ENCODE measurements around the gene KDM4D. TPM values are rescaled to one million over a fixed set of nuclear protein-coding genes. Genes with fewer than 3 reads are reported as not detected.

KDM4D gene
- total RNA-seq, 2 donors from 2014 or later, result 1.7 to 3.1 TPM

DNA sequence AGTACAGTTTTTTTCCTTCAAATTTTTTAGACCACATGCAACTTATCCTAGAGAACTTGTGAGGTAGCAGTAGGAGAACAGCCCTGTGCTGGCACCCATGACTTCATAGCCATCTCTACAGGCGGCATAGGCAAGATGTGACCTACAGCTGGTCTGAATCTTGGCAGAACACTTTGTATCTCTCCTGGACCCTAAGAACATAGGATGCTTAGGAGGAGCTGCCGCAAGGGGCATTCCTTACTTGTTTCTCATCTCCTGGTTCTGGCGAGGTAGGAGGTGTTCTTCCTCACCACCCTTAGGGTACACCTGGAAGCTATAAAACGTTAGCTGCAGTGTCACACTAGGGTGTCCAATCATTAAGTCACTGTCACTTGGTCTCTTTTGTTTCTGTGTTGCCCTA lies 16.5 kb upstream of the KDM4D start:
- no peaks in the 10 kb centered on the region for H3K9me3 Mint-ChIP-seq
- no peak overlapping the region for H3K4me3 Mint-ChIP-seq
- Histone ChIP-seq H3K9me3 (ENCODE audit: control insufficient read depth, low read length) (no peaks in the 10 kb centered on the region), H3K4me1 (ENCODE audit: control insufficient read depth, insufficient read depth, low read length) (no peaks in the 10 kb centered on the region), H3K27ac (ENCODE audit: low read depth, low read length) (no peak overlapping the region), H3K27me3 (ENCODE audit: control insufficient read depth, insufficient read depth, low read length, poor library complexity, severe bottlenecking) (no peaks in the 10 kb centered on the region), H3K9ac (ENCODE audit: extremely low read depth, low read length, poor library complexity, severe bottlenecking) (no peak overlapping the region), H3K36me3 (ENCODE audit: control insufficient read depth, insufficient read depth, low read length) (peaks cover 13% of the 10 kb centered on the region), H3K4me3 (ENCODE audit: low read length) (no peak overlapping the region)
- peaks cover 5% of the 10 kb centered on the region for H3K36me3 Mint-ChIP-seq (ENCODE audit: low read depth)
- H3K4me1 Mint-ChIP-seq, result no peaks in the 10 kb centered on the region
- no peak for DNase-seq
- H3K27me3 Mint-ChIP-seq (ENCODE audit: insufficient read depth), result peaks cover 14% of the 10 kb centered on the region
- TF ChIP-seq, protein P1, sequence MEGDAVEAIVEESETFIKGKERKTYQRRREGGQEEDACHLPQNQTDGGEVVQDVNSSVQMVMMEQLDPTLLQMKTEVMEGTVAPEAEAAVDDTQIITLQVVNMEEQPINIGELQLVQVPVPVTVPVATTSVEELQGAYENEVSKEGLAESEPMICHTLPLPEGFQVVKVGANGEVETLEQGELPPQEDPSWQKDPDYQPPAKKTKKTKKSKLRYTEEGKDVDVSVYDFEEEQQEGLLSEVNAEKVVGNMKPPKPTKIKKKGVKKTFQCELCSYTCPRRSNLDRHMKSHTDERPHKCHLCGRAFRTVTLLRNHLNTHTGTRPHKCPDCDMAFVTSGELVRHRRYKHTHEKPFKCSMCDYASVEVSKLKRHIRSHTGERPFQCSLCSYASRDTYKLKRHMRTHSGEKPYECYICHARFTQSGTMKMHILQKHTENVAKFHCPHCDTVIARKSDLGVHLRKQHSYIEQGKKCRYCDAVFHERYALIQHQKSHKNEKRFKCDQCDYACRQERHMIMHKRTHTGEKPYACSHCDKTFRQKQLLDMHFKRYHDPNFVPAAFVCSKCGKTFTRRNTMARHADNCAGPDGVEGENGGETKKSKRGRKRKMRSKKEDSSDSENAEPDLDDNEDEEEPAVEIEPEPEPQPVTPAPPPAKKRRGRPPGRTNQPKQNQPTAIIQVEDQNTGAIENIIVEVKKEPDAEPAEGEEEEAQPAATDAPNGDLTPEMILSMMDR (conservative IDR thresholded peaks at IDR 0.05), result no peak
- WGBS, 2 experiments (ENCODE audit: insufficient coverage in 1 of 2, insufficient read length in 1 of 2), result 64 to 72% methylated on average over 4 of the region's 4 CpGs
- no peak overlapping the region for H3K27ac Mint-ChIP-seq

DNA sequence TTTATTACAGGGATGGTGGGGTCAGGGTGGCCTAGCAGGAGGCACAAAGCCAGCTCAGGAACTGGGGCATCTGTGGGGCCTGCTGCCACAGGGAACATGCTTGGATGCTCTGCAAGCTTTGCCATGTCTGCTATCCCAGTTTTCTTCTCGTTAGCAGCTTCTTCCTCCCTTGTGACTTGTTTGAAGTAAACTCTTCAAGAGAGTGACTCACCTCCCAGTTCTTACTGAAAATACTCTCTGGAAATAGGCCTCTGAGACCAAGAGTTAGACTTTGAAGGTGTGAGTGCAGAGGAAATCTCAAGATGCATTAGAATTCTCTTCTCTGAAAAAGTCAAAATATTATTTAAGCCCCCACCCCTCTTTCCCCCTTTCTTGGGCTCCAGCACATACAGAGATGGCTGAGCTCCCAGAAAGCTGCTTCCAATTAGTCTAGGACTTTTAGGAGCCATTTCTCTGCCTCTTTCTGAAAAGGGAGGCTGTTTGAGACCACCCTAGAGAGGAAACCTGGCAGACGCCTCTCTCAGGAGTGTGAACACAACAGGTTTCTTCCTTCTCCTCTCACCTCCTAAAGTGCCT lies 15.3 kb upstream of the KDM4D start:
- no peaks in the 10 kb centered on the region for H3K4me1 Mint-ChIP-seq
- no peaks in the 10 kb centered on the region for H3K9me3 ChIP-seq (ENCODE audit: control insufficient read depth, low read length)
- H3K36me3 Mint-ChIP-seq (ENCODE audit: low read depth), result peaks cover 13% of the 10 kb centered on the region
- H3K9me3 Mint-ChIP-seq, result no peaks in the 10 kb centered on the region
- TF ChIP-seq, protein P1 (conservative IDR thresholded peaks at IDR 0.05), result no peak
- no peaks in the 10 kb centered on the region for H3K4me1 ChIP-seq (ENCODE audit: control insufficient read depth, insufficient read depth, low read length)
- no peak overlapping the region for H3K4me3 Mint-ChIP-seq
- 83 to 93% methylated on average over 1 to 2 of the region's 2 CpGs for WGBS, 2 experiments (ENCODE audit: insufficient coverage in 1 of 2, insufficient read length in 1 of 2)
- no peak overlapping the region for H3K9ac ChIP-seq (ENCODE audit: extremely low read depth, low read length, poor library complexity, severe bottlenecking)
- H3K4me3 ChIP-seq (ENCODE audit: low read length), result no peak overlapping the region
- H3K27me3 Mint-ChIP-seq (ENCODE audit: insufficient read depth), result peaks cover 11% of the 10 kb centered on the region
- no peaks in the 10 kb centered on the region for H3K27me3 ChIP-seq (ENCODE audit: control insufficient read depth, insufficient read depth, low read length, poor library complexity, severe bottlenecking)
- no peak for DNase-seq
- peaks cover 25% of the 10 kb centered on the region for H3K36me3 ChIP-seq (ENCODE audit: control insufficient read depth, insufficient read depth, low read length)
- H3K27ac ChIP-seq (ENCODE audit: low read depth, low read length), result no peak overlapping the region
- H3K27ac Mint-ChIP-seq, result no peak overlapping the region

- peaks cover 18% of the 10 kb centered on the region for H3K36me3 Mint-ChIP-seq (ENCODE audit: low read depth)
- H3K4me1 ChIP-seq (ENCODE audit: control insufficient read depth, insufficient read depth, low read length), result no peaks in the 10 kb centered on the region
- no peaks in the 10 kb centered on the region for H3K9me3 Mint-ChIP-seq
- DNase-seq, result no peak
- no peak overlapping the region for H3K4me3 ChIP-seq (ENCODE audit: low read length)
- H3K27ac ChIP-seq (ENCODE audit: low read depth, low read length), result no peak overlapping the region
- 71 to 96% methylated on average over 1 to 2 of the region's 2 CpGs for WGBS, 2 experiments (ENCODE audit: insufficient coverage in 1 of 2, insufficient read length in 1 of 2)
- no peak overlapping the region for H3K9ac ChIP-seq (ENCODE audit: extremely low read depth, low read length, poor library complexity, severe bottlenecking)
- H3K36me3 ChIP-seq (ENCODE audit: control insufficient read depth, insufficient read depth, low read length), result peaks cover 34% of the 10 kb centered on the region
- H3K27me3 Mint-ChIP-seq (ENCODE audit: insufficient read depth), result peaks cover 5% of the 10 kb centered on the region
- H3K4me3 Mint-ChIP-seq, result no peak overlapping the region
- TF ChIP-seq, protein P1 (conservative IDR thresholded peaks at IDR 0.05), result no peak
- no peaks in the 10 kb centered on the region for H3K9me3 ChIP-seq (ENCODE audit: control insufficient read depth, low read length)
- no peak overlapping the region for H3K27ac Mint-ChIP-seq
- no peaks in the 10 kb centered on the region for H3K27me3 ChIP-seq (ENCODE audit: control insufficient read depth, insufficient read depth, low read length, poor library complexity, severe bottlenecking)
- H3K4me1 Mint-ChIP-seq, result no peaks in the 10 kb centered on the region
Observed at GRCh38 chr11:94959179-94959578, 14.3 kb upstream of the KDM4D start.

Data from endodermal cell (in vitro differentiated cells).